GM06990 (cell line): ENCODE data around the gene LOXL1.

Experiments
- DNase-seq: peaks from one replicate; pipeline ENCODE4 v3.0.0-alpha.2; 2011; ENCODE audit not compliant: insufficient read length; ENCODE audit errors: extremely low read depth
- H3K27me3 ChIP-seq: replicated peaks from 2 replicates; pipeline ENCODE4 v1.6.0; 2011; ENCODE audit warnings: low read length; ENCODE audit not compliant: control insufficient read depth, insufficient read depth
- H3K36me3 ChIP-seq: 2 replicates; pipeline ENCODE4 v1.5.1; 2011; ENCODE audit warnings: low read length; ENCODE audit not compliant: control insufficient read depth, insufficient read depth
- H3K4me3 ChIP-seq: replicated peaks from 2 replicates; pipeline ENCODE4 v1.5.1; 2011; ENCODE audit warnings: low read depth, mild to moderate bottlenecking, control low read depth, low read length
- TF ChIP-seq, protein P1 (sequence below): IDR thresholded peaks from 2 replicates; pipeline ENCODE4 v1.5.1; 2011; ENCODE audit warnings: low read length, control low read depth, mild to moderate bottlenecking, inconsistent platforms; ENCODE audit not compliant: insufficient read depth, poor library complexity, severe bottlenecking

The LOXL1 gene

GRCh38 chr15:73885954-73886700 lies 40.1 kb upstream of the LOXL1 start:
- no peaks in the 10 kb centered on the region for H3K36me3 ChIP-seq
- H3K4me3 ChIP-seq = no peak overlapping the region
- TF ChIP-seq, protein P1, sequence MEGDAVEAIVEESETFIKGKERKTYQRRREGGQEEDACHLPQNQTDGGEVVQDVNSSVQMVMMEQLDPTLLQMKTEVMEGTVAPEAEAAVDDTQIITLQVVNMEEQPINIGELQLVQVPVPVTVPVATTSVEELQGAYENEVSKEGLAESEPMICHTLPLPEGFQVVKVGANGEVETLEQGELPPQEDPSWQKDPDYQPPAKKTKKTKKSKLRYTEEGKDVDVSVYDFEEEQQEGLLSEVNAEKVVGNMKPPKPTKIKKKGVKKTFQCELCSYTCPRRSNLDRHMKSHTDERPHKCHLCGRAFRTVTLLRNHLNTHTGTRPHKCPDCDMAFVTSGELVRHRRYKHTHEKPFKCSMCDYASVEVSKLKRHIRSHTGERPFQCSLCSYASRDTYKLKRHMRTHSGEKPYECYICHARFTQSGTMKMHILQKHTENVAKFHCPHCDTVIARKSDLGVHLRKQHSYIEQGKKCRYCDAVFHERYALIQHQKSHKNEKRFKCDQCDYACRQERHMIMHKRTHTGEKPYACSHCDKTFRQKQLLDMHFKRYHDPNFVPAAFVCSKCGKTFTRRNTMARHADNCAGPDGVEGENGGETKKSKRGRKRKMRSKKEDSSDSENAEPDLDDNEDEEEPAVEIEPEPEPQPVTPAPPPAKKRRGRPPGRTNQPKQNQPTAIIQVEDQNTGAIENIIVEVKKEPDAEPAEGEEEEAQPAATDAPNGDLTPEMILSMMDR = no peak
- DNase-seq = no peak
- H3K27me3 ChIP-seq = peaks cover 1% of the 10 kb centered on the region

- no peaks in the 10 kb centered on the region for H3K36me3 ChIP-seq
- TF ChIP-seq, protein P1 = no peak
- H3K4me3 ChIP-seq = no peak overlapping the region
- DNase-seq = no peak
- peaks cover 1% of the 10 kb centered on the region for H3K27me3 ChIP-seq
Measured at GRCh38 chr15:73886717-73887345, 39.4 kb upstream of the LOXL1 start.

DNA sequence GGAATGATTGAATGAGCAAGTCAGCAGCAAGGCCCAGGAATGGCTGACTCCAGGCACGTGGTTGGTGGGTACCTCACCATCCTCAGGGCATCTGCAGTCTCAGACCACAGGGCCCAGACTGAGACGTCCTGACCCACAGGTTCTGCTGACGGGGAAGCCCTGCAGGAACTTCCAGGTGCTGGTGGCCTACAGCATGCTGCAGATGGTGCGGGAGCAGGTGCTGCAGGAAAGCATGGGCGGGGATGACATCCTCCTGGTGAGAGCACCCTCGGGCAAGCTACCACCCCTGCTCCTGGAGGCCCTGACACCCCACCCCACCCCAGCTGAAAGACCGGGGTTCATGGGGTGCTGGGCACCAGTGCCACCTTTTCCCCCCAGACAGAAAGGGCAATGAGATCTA lies 38.8 kb upstream of the LOXL1 start:
- TF ChIP-seq, protein P1 = no peak
- DNase-seq = no peak
- no peak overlapping the region for H3K4me3 ChIP-seq
- peaks cover 1% of the 10 kb centered on the region for H3K27me3 ChIP-seq
- no peaks in the 10 kb centered on the region for H3K36me3 ChIP-seq

GRCh38 chr15:73888224-73889041 lies 37.8 kb upstream of the LOXL1 start:
- no peak overlapping the region for H3K4me3 ChIP-seq
- TF ChIP-seq, protein P1 = no peak

GRCh38 chr15:73889053-73889761 lies 37.1 kb upstream of the LOXL1 start:
- H3K4me3 ChIP-seq = no peak overlapping the region
- TF ChIP-seq, protein P1 = no peak
- H3K27me3 ChIP-seq = peaks cover 1% of the 10 kb centered on the region
- H3K36me3 ChIP-seq = no peaks in the 10 kb centered on the region
- DNase-seq = no peak

More at GRCh38 chr15:73888224-73889041, 37.8 kb upstream of the LOXL1 start:
- H3K27me3 ChIP-seq = peaks cover 1% of the 10 kb centered on the region
- H3K36me3 ChIP-seq = no peaks in the 10 kb centered on the region
- DNase-seq = no peak
